PC-3 (cell line): Measurements from ENCODE around the gene LRRC3C.

Source experiments
- EZH2 ChIP-seq: fragments of 300-600 bp; sonication (generic); IDR thresholded peaks from one replicate; pipeline ENCODE4 v1.6.1; 2017; ENCODE audit warnings: antibody characterized with exemption, mild to moderate bottlenecking, low read length; ENCODE audit not compliant: unreplicated experiment
- EZH2phosphoT487 ChIP-seq: fragments of 300-600 bp; sonication (generic); IDR thresholded peaks from 2 replicates; pipeline ENCODE4 v1.6.1; 2018; ENCODE audit warnings: mild to moderate bottlenecking, antibody characterized with exemption, low read length, borderline replicate concordance
- TF ChIP-seq, protein P1 (sequence below): fragments of 300-600 bp; sonication (generic); conservative IDR thresholded peaks from 2 replicates; pipeline ENCODE4 v1.5.1; 2017; ENCODE audit warnings: antibody characterized with exemption, low read depth, mild to moderate bottlenecking, low read length

DNA sequence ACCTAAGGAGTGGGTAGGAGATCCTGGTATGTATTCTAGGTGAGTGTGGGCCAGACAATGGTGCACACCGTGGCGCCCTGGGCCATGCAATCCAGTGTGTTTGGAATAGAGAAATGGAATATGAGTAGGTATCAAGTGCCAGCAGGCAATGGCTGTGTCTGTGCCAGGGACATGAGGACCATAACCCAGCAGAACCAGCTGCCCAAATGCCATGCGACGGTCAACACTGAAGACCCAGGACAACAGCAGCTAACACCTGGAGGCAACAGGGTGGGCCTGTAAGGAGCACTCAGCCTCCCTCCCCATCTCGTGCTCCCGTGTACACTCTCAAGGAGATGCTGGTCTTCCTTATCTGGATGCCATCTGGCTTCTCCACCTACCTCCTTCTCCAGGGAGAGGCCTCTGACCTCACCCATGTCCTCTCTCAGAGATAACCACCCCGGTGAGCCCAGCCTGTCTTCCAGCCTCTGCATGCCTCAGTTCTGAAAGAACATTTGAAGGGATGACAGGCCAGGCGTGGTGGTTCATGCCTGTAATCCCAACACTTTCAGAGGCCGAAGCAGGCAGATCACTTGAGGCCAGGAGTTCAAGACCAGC lies 8.3 kb upstream of the LRRC3C start:
- TF ChIP-seq, protein P1, sequence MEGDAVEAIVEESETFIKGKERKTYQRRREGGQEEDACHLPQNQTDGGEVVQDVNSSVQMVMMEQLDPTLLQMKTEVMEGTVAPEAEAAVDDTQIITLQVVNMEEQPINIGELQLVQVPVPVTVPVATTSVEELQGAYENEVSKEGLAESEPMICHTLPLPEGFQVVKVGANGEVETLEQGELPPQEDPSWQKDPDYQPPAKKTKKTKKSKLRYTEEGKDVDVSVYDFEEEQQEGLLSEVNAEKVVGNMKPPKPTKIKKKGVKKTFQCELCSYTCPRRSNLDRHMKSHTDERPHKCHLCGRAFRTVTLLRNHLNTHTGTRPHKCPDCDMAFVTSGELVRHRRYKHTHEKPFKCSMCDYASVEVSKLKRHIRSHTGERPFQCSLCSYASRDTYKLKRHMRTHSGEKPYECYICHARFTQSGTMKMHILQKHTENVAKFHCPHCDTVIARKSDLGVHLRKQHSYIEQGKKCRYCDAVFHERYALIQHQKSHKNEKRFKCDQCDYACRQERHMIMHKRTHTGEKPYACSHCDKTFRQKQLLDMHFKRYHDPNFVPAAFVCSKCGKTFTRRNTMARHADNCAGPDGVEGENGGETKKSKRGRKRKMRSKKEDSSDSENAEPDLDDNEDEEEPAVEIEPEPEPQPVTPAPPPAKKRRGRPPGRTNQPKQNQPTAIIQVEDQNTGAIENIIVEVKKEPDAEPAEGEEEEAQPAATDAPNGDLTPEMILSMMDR = no peak
- no peak for TF ChIP-seq EZH2phosphoT487
- TF ChIP-seq EZH2 = no peak
